Suprapubic skin (tissue), 4 donors: ENCODE data around the gene AQP9. TPM values are rescaled to one million over a fixed set of nuclear protein-coding genes. Genes with fewer than 3 reads are reported as not detected.

ENCODE experiments used
- DNase-seq, 2 donors: peaks; one replicate each; pipeline ENCODE4 v3.0.0-alpha.2; 2019; ENCODE audit warnings: low spot score in 2 of 2
- H3K27ac ChIP-seq: fragments of 200-600 bp; sonication (generic); one replicate; pipeline ENCODE4 v1.5.1; 2019
- H3K27me3 ChIP-seq: fragments of 200-600 bp; sonication (generic); one replicate; pipeline ENCODE4 v1.5.1; 2019
- H3K36me3 ChIP-seq: fragments of 200-600 bp; sonication (generic); one replicate; pipeline ENCODE4 v1.5.1; 2019
- H3K4me1 ChIP-seq: fragments of 200-600 bp; sonication (generic); one replicate; pipeline ENCODE4 v1.5.1; 2019
- H3K4me3 ChIP-seq: fragments of 200-600 bp; sonication (generic); one replicate; pipeline ENCODE4 v1.5.1; 2019; ENCODE audit warnings: mild to moderate bottlenecking
- H3K9me3 ChIP-seq: fragments of 200-600 bp; sonication (generic); one replicate; pipeline ENCODE4 v1.5.1; 2019
- CTCF ChIP-seq, 2 donors: fragments of 200-600 bp in 1 of 2; fragments of 450-650 bp in 1 of 2; sonication (generic) in 1 of 2; IDR thresholded peaks; one replicate each; pipeline ENCODE4 v1.5.1; 2016 to 2019; ENCODE audit warnings: antibody characterized with exemption in 2 of 2, mild to moderate bottlenecking in 1 of 2, moderate library complexity in 1 of 2
- EP300 ChIP-seq: sonication (generic); formaldehyde crosslinking; IDR thresholded peaks from one replicate; pipeline ENCODE4 v1.6.1; 2017; ENCODE audit warnings: antibody characterized with exemption
- POLR2A ChIP-seq, 2 donors: fragments of 450-650 bp; IDR thresholded peaks; one replicate each; pipeline ENCODE4 v1.6.1; 2017; ENCODE audit warnings: antibody characterized with exemption in 2 of 2, mild to moderate bottlenecking in 2 of 2, moderate library complexity in 2 of 2
- POLR2AphosphoS5 ChIP-seq, 3 donors: sonication (generic); formaldehyde crosslinking; IDR thresholded peaks; one replicate each; pipeline ENCODE4 v1.6.1; 2017; ENCODE audit warnings: antibody characterized with exemption in 3 of 3
- WGBS: methylation state at CpG from one replicate; pipeline ENCODE4 v1.1.5; 2018; 5-methylcytosine and 5-hydroxymethylcytosine counted together
- total RNA-seq, 4 donors: library from RNA; depleted of rRNA; stranded (reverse); fragments of >200 nt; gene quantifications; one replicate each; pipeline ENCODE4 v1.1.0, GENCODE V29; 2016

AQP9 gene
- total RNA-seq, 4 donors from 2014 or later: 7.6 to 49.0 (median 32.7) TPM

GRCh38 chr15:58139276-58139988 lies 1.3 kb downstream of the AQP9 start:
- no peaks in the 10 kb centered on the region for H3K27me3 ChIP-seq
- TF ChIP-seq CTCF (IDR thresholded peaks at IDR 0.05) (no peak), POLR2AphosphoS5 (IDR thresholded peaks at IDR 0.05) (no peak), POLR2A (IDR thresholded peaks at IDR 0.05) (no peak), EP300 (no peak)
- DNase-seq: no peak
- H3K27ac ChIP-seq: no peak overlapping the region
- H3K4me1 ChIP-seq: peaks cover 12% of the 10 kb centered on the region
- WGBS: 31% methylated on average over 5 of the region's 5 CpGs
- no peaks in the 10 kb centered on the region for H3K9me3 ChIP-seq
- no peaks in the 10 kb centered on the region for H3K36me3 ChIP-seq
- no peak overlapping the region for H3K4me3 ChIP-seq

GRCh38 chr15:58139989-58140522 lies 1.9 kb downstream of the AQP9 start:
- H3K4me3 ChIP-seq: no peak overlapping the region
- TF ChIP-seq POLR2AphosphoS5 (IDR thresholded peaks at IDR 0.05): no peak
- TF ChIP-seq EP300: no peak
- TF ChIP-seq CTCF (IDR thresholded peaks at IDR 0.05): no peak
- TF ChIP-seq POLR2A (IDR thresholded peaks at IDR 0.05): no peak
- no peak overlapping the region for H3K27ac ChIP-seq
- peaks cover 12% of the 10 kb centered on the region for H3K4me1 ChIP-seq
- 48% methylated on average over 3 of the region's 3 CpGs for WGBS
- no peak for DNase-seq
- H3K27me3 ChIP-seq: no peaks in the 10 kb centered on the region
- H3K9me3 ChIP-seq: no peaks in the 10 kb centered on the region
- H3K36me3 ChIP-seq: no peaks in the 10 kb centered on the region

GRCh38 chr15:58141894-58142293 lies 3.7 kb downstream of the AQP9 start:
- TF ChIP-seq CTCF (IDR thresholded peaks at IDR 0.05) (no peak), POLR2A (IDR thresholded peaks at IDR 0.05) (no peak), EP300 (no peak), POLR2AphosphoS5 (IDR thresholded peaks at IDR 0.05) (no peak)
- Histone ChIP-seq H3K27me3 (no peaks in the 10 kb centered on the region), H3K9me3 (no peaks in the 10 kb centered on the region), H3K4me1 (peaks cover 12% of the 10 kb centered on the region), H3K4me3 (no peak overlapping the region), H3K36me3 (no peaks in the 10 kb centered on the region), H3K27ac (no peak overlapping the region)
- no peak for DNase-seq
- 95% methylated on average over 6 of the region's 6 CpGs for WGBS

GRCh38 chr15:58142827-58143461 lies 4.8 kb downstream of the AQP9 start:
- no peak for TF ChIP-seq POLR2AphosphoS5 (IDR thresholded peaks at IDR 0.05)
- TF ChIP-seq CTCF (IDR thresholded peaks at IDR 0.05): no peak
- no peak for TF ChIP-seq EP300
- no peak for TF ChIP-seq POLR2A (IDR thresholded peaks at IDR 0.05)
- Histone ChIP-seq H3K4me1 (peaks cover 5% of the 10 kb centered on the region), H3K36me3 (no peaks in the 10 kb centered on the region), H3K9me3 (no peaks in the 10 kb centered on the region), H3K4me3 (no peak overlapping the region), H3K27me3 (no peaks in the 10 kb centered on the region), H3K27ac (no peak overlapping the region)
- no peak for DNase-seq
- 70% methylated on average over 6 of the region's 6 CpGs for WGBS

- H3K4me3 ChIP-seq: no peak overlapping the region
- no peak for TF ChIP-seq CTCF (IDR thresholded peaks at IDR 0.05)
- TF ChIP-seq POLR2AphosphoS5 (IDR thresholded peaks at IDR 0.05): no peak
- TF ChIP-seq EP300: no peak
- TF ChIP-seq POLR2A (IDR thresholded peaks at IDR 0.05): no peak
- no peaks in the 10 kb centered on the region for H3K27me3 ChIP-seq
- H3K9me3 ChIP-seq: no peaks in the 10 kb centered on the region
- DNase-seq: no peak
- H3K4me1 ChIP-seq: no peaks in the 10 kb centered on the region
- no peaks in the 10 kb centered on the region for H3K36me3 ChIP-seq
- no peak overlapping the region for H3K27ac ChIP-seq
Observed at GRCh38 chr15:58145606-58146005, 7.4 kb downstream of the AQP9 start.
